IMR-90 (cell line): ENCODE results near the gene UST. TPM values are rescaled to one million over a fixed set of nuclear protein-coding genes. Genes with fewer than 3 reads are reported as not detected.

ENCODE experiments used
- ATAC-seq: fragments of 200-7000 bp; cut with Tn5 transposase; 2 replicates; pipeline ENCODE4 v1.9.1; 2020; ENCODE audit warnings: low read depth, mild to moderate bottlenecking, moderate library complexity
- BruUV-seq: library from RNA; stranded (reverse); fragments of 400-500 nt; replicated peaks from 2 replicates; lab custom pipeline; 2021; lab: Mats Ljungman, UMichigan
- CTCF ChIA-PET: fragments of 300-600 bp; formaldehyde crosslinking; extraction: SDS; loops from one replicate; lab custom pipeline; 2021; ENCODE audit warnings: antibody characterized with exemption; lab: Yijun Ruan, JAX
- POLR2A ChIA-PET: fragments of 300-600 bp; sonication (Branson Sonifier 250); formaldehyde crosslinking; loops from one replicate; lab custom pipeline; 2022; ENCODE audit warnings: antibody characterized with exemption; ENCODE audit not compliant: unreplicated experiment; lab: Charles Lee
- DNase-seq: peaks from one replicate; pipeline ENCODE4 v3.0.0; 2013
- H2AFZ ChIP-seq: replicated peaks from 2 replicates; pipeline ENCODE3; 2013; ENCODE audit warnings: low read length, mild to moderate bottlenecking; ENCODE audit not compliant: poor library complexity
- H2AK5ac ChIP-seq: 2 replicates; pipeline ENCODE4 v1.6.1; 2013; ENCODE audit warnings: low read depth, low read length, inconsistent platforms
- H2AK9ac ChIP-seq: replicated peaks from 2 replicates; pipeline ENCODE3; 2013; ENCODE audit warnings: mild to moderate bottlenecking, low read depth, low read length, moderate library complexity; ENCODE audit not compliant: poor library complexity
- H2BK120ac ChIP-seq: 2 replicates; pipeline ENCODE4 v1.6.1; 2013; ENCODE audit warnings: low read depth, low read length, inconsistent platforms
- H2BK15ac ChIP-seq: 3 replicates; pipeline ENCODE4 v1.6.1; 2013; ENCODE audit warnings: low read depth, low read length, inconsistent platforms
- H2BK20ac ChIP-seq: 2 replicates; pipeline ENCODE4 v1.6.1; 2013; ENCODE audit warnings: low read depth, mild to moderate bottlenecking, inconsistent platforms, low read length, moderate library complexity
- H2BK5ac ChIP-seq: 2 replicates; pipeline ENCODE4 v1.6.1; 2013; ENCODE audit warnings: mild to moderate bottlenecking, low read depth, low read length, inconsistent platforms; ENCODE audit not compliant: poor library complexity, severe bottlenecking
- H3K14ac ChIP-seq: replicated peaks from 2 replicates; pipeline ENCODE4 v1.6.1; 2013; ENCODE audit warnings: low read depth, low read length, inconsistent platforms
- H3K18ac ChIP-seq: 2 replicates; pipeline ENCODE4 v1.6.1; 2013; ENCODE audit warnings: low read depth, low read length, control low read depth
- H3K23ac ChIP-seq: 2 replicates; pipeline ENCODE4 v1.6.1; 2013; ENCODE audit warnings: low read depth, low read length, inconsistent platforms
- H3K27ac ChIP-seq: 2 replicates; pipeline ENCODE4 v1.5.1; 2013; ENCODE audit warnings: mild to moderate bottlenecking, control low read depth, low read length; ENCODE audit not compliant: insufficient read depth
- H3K27me3 ChIP-seq: 2 replicates; pipeline ENCODE4 v1.6.1; 2013; ENCODE audit warnings: low read length; ENCODE audit not compliant: control insufficient read depth, insufficient read depth
- H3K36me3 ChIP-seq: 2 replicates; pipeline ENCODE4 v1.6.1; 2013; ENCODE audit warnings: low read length, mixed read lengths; ENCODE audit not compliant: control insufficient read depth, insufficient read depth
- H3K4ac ChIP-seq: 2 replicates; pipeline ENCODE4 v1.6.1; 2013; ENCODE audit warnings: low read depth, low read length, inconsistent platforms
- H3K4me1 ChIP-seq: 2 replicates; pipeline ENCODE4 v1.6.1; 2013; ENCODE audit warnings: low read length, mixed read lengths; ENCODE audit not compliant: control insufficient read depth, insufficient read depth
- H3K4me2 ChIP-seq: 2 replicates; pipeline ENCODE4 v1.6.1; 2013; ENCODE audit warnings: low read depth, mild to moderate bottlenecking, control low read depth, low read length, moderate library complexity
- H3K4me3 ChIP-seq: 2 replicates; pipeline ENCODE4 v1.5.1; 2013; ENCODE audit warnings: low read depth, mild to moderate bottlenecking, control low read depth, low read length, moderate library complexity; ENCODE audit not compliant: insufficient read depth
- H3K56ac ChIP-seq: 2 replicates; pipeline ENCODE4 v1.6.1; 2013; ENCODE audit warnings: low read length, inconsistent platforms; ENCODE audit not compliant: insufficient read depth; ENCODE audit errors: extremely low read depth
- H3K79me1 ChIP-seq, 2 experiments: 2 replicates each; pipeline ENCODE4 v1.6.1; 2013; ENCODE audit warnings: low read length in 2 of 2, inconsistent platforms in 1 of 2, low read depth in 1 of 2
- H3K9ac ChIP-seq: 2 replicates; pipeline ENCODE4 v1.6.1; 2013; ENCODE audit warnings: low read depth, low read length, control low read depth
- H3K9me1 ChIP-seq: 2 replicates; pipeline ENCODE4 v1.6.1; 2013; ENCODE audit warnings: low read length, inconsistent platforms; ENCODE audit not compliant: insufficient read depth
- H3K9me3 ChIP-seq: 2 replicates; pipeline ENCODE4 v1.6.1; 2013; ENCODE audit warnings: low read length; ENCODE audit not compliant: control insufficient read depth, insufficient read depth
- H4K20me1 ChIP-seq: 2 replicates; pipeline ENCODE4 v1.6.1; 2013; ENCODE audit warnings: low read length, inconsistent platforms; ENCODE audit not compliant: insufficient read depth
- H4K5ac ChIP-seq: 2 replicates; pipeline ENCODE4 v1.6.1; 2013; ENCODE audit warnings: mild to moderate bottlenecking, low read depth, low read length, control low read depth
- H4K8ac ChIP-seq, 2 experiments: 2 replicates each; pipeline ENCODE4 v1.6.1; 2013; ENCODE audit warnings: low read depth in 2 of 2, low read length in 2 of 2, control low read depth in 1 of 2, inconsistent platforms in 1 of 2
- H4K91ac ChIP-seq: 2 replicates; pipeline ENCODE4 v1.6.1; 2013; ENCODE audit warnings: low read depth, low read length, inconsistent platforms; ENCODE audit not compliant: insufficient read depth
- FOS ChIP-seq: fragments of 150-350 bp; IDR thresholded peaks from 2 replicates; pipeline ENCODE4 v1.6.1; 2016; ENCODE audit warnings: low read depth, low read length
- MAFK ChIP-seq: IDR thresholded peaks from 2 replicates; pipeline ENCODE4 v1.6.1; 2012; ENCODE audit warnings: low read depth, low read length, improper control_type of control experiment
- WGBS, 2 experiments: methylation state at CpG; one replicate each; pipeline versions ENCODE4 v1.1.5 to v1.1.7; 2013; ENCODE audit warnings: missing lambda C conversion rate in 2 of 2; ENCODE audit not compliant: insufficient read length in 1 of 2; ENCODE audit errors: extremely low coverage in 2 of 2; 5-methylcytosine and 5-hydroxymethylcytosine counted together
- dilution Hi-C: fragments of 300-500 bp; cut with HindIII; formaldehyde crosslinking; loops from one replicate; pipeline ENCODE4 v1.14.3; 2018; ENCODE audit warnings: low sequenced_read_pairs; ENCODE audit not compliant: unreplicated experiment
- in situ Hi-C: fragments of 300-500 bp; cut with MboI; formaldehyde crosslinking; loops from 3 replicates; pipeline ENCODE4 v1.14.3; 2019; ENCODE audit warnings: low sequenced_read_pairs, inconsistent platforms, mixed read lengths
- intact Hi-C: fragments of 100-400 bp; cut with micrococcal nuclease; formaldehyde crosslinking; loops from 2 replicates; pipeline ENCODE4 v1.10.0; 2022
- polyA plus RNA-seq, 3 experiments: library from polyadenylated mRNA; depleted of rRNA; stranded (reverse); fragments of >200 nt; gene quantifications; 2 replicates each; pipeline ENCODE4 v1.2.3, GENCODE V29; 2012; ENCODE audit warnings: low replicate concordance in 1 of 3
- total RNA-seq: library from RNA; depleted of rRNA; stranded (reverse); fragments of >200 nt; gene quantifications from 2 replicates; pipeline ENCODE4 v1.2.3, GENCODE V29; 2012
- TF ChIP-seq, protein P1 (sequence below): fragments of 150-350 bp; IDR thresholded peaks from 2 replicates; pipeline ENCODE4 v1.6.1; 2016; ENCODE audit warnings: low read depth, mild to moderate bottlenecking, low read length, moderate library complexity, borderline replicate concordance

The UST gene
- total and polyA plus RNA-seq, 2 of the 4 experiments (the other 2 are of a cell fraction), result 7.7 to 13.8 TPM

DNA sequence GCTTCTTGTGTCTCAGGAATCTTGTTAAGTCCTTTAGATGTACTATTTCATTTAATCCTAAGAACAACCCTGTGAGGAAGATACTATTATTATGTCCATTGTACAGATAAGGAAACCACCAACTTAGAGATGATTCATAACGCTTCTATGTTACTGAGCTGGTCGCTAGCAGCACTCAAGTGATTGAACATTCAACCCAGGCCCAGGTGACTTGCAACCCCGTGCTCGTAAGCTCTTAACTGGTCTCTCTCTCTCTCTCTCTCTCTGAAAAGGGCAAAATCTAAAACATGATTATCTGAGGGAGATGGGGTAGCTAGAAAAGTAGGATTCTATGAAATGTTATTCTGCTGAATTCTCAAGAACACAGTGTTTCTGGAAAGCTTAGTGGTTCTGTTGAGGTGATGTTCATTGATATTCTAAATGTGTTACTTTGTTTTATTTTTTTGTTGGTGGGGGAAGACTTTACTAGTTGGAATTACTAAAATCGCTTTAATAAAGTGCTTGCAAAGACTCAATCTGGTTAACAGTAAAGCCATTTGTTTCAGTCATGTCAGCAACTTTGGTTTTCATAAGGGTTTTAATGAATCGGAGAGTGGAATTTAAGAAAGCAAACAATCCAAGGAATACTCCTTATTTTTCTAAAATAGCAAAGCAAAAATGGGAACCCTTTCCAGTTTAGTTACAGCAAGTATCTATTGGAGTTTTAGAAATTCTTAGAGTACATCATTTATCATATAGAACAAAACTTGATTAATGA lies 305.7 kb downstream of the UST start:
- Histone ChIP-seq H3K23ac (no peak overlapping the region), H2BK5ac (no peak overlapping the region), H3K27ac (no peak overlapping the region), H4K5ac (no peak overlapping the region), H4K20me1 (no peaks in the 10 kb centered on the region), H2BK20ac (no peak overlapping the region), H3K79me1 (peaks cover 0 to 3% of the 10 kb centered on the region in 2 experiments; a peak in 1 of 4 replicates), H3K9me3 (no peaks in the 10 kb centered on the region), H2AFZ (no peak overlapping the region), H3K9me1 (no peaks in the 10 kb centered on the region), H2BK15ac (no peak overlapping the region), H3K36me3 (no peaks in the 10 kb centered on the region), H3K9ac (no peak overlapping the region), H3K4me2 (no peak overlapping the region), H4K91ac (no peak overlapping the region), H3K4ac (no peak overlapping the region), H2AK5ac (no peak overlapping the region), H2BK120ac (no peak overlapping the region), H3K4me3 (no peak overlapping the region), H3K18ac (no peak overlapping the region), H3K56ac (no peak overlapping the region), H3K27me3 (no peaks in the 10 kb centered on the region), H3K4me1 (peaks cover 2% of the 10 kb centered on the region), H3K14ac (no peak overlapping the region), H4K8ac (no peak overlapping the region), H2AK9ac (no peak overlapping the region)
- intact Hi-C loops (no loop called here), dilution Hi-C loops (no loop called here), in situ Hi-C loops (no loop called here)
- no peak for DNase-seq
- ChIA-PET CTCF (no interaction called here), POLR2A (no interaction called here)
- no TSS peak for BruUV-seq
- WGBS, 2 experiments, result no CpG with 5 or more reads among the region's 6 CpGs
- no peak for ATAC-seq
- peak; percentile 62 for TF ChIP-seq MAFK
- no peak for TF ChIP-seq FOS
- TF ChIP-seq, protein P1, sequence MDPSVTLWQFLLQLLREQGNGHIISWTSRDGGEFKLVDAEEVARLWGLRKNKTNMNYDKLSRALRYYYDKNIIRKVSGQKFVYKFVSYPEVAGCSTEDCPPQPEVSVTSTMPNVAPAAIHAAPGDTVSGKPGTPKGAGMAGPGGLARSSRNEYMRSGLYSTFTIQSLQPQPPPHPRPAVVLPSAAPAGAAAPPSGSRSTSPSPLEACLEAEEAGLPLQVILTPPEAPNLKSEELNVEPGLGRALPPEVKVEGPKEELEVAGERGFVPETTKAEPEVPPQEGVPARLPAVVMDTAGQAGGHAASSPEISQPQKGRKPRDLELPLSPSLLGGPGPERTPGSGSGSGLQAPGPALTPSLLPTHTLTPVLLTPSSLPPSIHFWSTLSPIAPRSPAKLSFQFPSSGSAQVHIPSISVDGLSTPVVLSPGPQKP, result no peak
